HG02852 (cell line): ENCODE data around the gene SIRPB1.
"Not testable (repeated sequence)": the region's sequence is repeated elsewhere in the genome, so short reads cannot be mapped to it uniquely, and the experiment has no call there.

Source experiments
- ATAC-seq: cut with Tn5 transposase; IDR thresholded peaks from one replicate; pipeline ENCODE4 v1.9.1; 2021; ENCODE audit warnings: mild to moderate bottlenecking, moderate library complexity; ENCODE audit not compliant: unreplicated experiment

The SIRPB1 gene

DNA sequence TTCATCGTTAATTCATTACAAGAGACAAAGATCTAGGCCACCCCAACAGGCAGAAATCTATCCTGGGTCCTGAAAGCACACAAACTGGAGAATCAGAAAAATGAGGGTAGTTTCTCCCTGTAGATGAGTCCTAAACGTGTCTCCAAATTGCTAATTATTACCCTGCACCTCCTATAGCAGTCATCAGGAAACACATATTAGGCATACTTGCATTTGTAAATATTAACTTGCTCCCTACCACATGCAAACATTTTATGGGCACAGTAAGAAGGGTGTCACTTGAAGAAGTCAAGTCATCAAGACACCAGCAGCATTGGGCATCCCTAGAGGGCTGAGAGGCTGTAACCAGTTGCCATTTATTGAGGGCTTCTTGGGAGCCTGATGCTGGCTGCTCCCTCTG is 17.9 kb upstream of the SIRPB1 start:
- no peak for ATAC-seq

DNA sequence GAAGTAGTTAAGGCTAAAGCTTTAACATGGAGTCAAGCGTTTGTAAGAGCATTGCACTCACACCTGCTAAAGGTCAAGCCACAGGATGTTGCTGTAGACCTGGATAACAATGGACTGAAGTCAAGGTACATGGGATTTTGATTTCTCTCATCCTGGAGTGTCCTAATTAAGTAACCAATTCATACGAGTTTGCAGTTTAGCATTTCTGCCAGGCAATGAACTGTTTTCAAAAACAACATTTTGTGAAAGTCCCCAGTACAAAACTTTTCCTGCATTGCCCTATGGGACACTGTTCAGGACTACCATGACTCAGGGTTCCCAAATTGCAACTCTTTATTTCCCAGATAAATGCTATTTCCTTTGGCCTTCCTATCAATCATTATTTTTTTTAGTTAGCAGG is 17.4 kb upstream of the SIRPB1 start:
- ATAC-seq = no peak

DNA sequence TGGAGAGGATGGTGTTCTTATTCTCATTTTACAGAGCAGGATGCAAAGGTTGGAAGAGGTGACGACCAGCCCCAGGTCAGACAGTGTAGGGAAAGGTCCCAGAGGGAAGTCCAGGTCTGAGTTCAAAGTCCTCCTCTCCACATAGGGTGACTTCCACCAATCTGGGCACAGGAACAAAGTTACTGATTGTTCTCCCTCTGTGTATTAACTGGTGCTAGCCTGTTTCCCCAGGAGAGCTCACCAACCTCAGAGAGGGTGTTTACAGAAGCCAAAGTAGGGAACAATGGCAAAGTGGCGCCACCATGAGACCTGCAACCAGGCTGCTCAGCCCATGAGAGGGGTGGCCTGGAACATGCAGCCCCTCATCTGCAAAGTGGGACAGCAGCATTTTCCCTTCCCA is 16.8 kb upstream of the SIRPB1 start:
- no peak for ATAC-seq

DNA sequence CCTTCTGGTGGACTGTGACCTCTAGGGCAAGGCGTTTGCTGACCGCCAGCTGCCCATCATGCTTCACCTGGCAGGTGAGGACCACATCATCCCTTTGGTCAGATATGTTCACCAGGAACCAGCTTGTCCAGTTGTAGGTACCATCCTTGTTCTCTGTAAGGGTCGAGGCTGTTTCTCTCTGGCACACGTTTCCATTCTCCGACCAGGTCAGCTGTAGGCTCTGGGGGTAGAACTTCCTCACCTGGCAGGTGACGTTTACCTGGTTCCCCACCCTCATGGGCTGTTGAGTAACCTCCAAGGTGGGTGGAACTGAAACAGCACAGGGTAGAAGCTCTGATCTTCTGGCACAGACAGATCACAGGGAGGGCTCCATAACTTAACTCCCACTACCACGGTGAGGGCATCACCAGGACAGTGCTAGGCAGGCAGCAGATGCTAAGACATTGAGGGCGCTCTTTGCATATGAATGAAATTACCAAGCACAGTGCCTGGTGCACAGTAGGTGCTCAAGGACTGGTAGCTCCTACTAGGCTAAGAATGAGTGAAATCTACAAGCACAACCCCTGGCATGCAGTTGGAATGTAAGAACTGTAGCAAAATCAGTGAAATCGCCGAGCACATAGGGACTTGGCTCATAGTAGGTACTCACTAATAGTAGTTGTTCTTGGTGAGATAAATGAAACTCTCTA is 15.6 kb upstream of the SIRPB1 start:
- ATAC-seq = no peak

DNA sequence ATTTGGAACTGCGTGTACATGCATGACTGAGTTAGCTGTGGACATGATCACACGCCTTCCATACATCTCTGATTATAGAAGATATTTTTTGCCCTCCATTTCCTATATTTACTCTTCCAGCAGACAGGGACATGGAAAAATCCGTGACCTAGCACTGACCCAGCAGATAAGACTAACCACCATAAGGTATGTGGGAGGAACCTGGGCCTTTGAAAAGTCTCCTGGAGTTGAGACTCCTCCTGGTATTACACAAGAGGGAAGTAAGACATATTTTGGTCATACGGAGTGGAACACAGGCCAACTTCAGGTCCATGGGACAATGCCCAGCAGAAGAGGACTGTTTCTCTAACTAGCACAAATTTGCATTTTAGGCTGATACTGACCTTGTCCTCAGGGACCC is 13.7 kb upstream of the SIRPB1 start:
- no peak for ATAC-seq

DNA sequence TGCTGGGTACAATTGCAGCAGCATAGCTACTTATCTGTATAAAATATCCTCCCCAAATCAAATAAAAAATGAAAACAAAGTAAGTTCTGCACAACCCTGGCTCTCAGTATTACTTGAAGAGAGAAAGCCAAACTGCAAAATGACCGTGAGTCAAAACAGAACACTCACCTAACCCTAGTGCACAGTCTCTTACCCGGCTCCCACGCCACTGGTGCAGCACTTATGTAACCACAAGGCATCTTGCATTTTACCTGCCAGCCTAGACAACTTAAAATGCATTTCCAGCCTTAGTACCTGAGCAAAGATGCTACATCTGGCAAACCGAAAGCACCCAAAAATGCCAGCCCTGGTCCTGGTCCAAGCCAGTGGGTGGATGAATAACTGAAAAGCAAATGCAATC is 12.4 kb upstream of the SIRPB1 start:
- ATAC-seq = no peak

DNA sequence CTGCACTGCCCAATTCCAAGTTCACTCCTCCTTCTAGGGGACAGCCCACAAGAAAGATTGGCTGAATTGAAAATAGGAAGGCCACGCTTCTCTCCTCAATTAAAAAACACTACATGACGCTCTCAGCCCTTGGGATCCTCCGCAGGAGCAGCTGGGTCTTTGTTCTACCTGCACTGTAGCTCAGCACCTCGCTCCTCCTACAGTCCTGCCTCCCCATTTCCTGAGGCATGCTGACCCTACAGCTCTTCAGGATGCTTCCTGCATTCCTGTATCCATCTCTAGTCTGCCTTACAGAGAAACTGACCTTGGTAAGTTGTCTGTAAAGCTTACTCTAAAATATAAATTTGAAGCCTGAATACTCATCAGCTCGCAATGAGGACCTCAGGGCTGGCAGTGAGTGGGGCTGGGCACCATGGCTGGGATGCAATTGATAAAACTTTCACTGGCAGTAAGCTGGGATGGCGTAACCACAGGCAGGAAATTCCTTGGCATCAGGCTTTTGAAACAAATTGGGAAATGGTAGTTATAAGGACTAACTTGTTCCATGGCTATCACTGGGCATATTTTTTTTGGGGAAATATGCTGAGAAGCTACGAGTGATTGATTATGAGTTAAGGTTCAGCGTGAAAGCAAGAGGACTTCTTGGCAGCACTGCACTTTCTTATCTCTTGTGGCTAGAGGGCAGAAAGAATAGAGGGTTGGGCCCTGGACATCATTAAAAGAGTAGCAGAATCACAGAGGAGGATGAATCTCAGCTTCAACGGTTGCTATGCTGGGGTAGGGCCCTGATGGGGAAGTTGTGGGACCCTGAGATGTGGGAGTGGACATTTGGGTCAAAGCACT is 11.7 kb upstream of the SIRPB1 start:
- no peak for ATAC-seq

DNA sequence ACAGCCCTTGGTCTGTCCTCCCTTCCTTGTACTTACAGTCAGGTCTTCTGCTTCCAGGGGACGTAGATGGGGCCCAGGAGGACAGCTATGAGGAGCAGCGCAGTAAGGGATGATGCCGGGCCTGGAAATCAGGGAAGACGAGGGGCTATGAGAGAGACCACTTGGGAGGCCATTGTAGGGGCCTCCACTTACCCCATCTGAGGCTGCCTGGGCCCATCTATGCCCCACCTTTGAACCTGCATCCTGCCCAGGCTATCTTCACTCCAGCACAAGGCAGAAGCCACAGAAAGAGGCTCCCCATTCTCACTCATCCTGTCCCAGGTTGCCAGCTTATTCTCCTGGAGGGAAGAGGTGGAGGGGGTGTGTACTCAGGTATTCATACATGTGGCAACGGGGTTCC is 10.4 kb upstream of the SIRPB1 start:
- ATAC-seq = no peak

DNA sequence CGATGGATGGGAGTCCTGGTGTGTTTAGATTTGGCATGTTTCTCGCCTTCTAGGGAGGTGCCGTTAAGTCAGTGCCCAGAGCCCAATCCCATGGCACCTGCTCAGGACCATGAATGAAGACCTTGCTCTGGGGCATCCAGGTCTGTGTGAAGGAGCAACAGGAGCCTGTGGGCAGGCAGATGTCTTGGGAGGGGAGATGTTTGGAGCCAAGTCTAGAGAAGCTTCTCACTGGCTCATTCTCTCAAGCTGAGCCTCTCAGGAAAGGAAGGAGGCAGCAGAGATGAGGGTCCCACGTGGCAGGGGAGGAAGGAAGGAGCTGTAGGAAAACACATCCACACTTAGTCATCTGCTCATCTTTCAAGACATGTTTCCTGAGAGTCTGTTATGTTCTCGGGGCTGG is 9.5 kb upstream of the SIRPB1 start:
- ATAC-seq = no peak

DNA sequence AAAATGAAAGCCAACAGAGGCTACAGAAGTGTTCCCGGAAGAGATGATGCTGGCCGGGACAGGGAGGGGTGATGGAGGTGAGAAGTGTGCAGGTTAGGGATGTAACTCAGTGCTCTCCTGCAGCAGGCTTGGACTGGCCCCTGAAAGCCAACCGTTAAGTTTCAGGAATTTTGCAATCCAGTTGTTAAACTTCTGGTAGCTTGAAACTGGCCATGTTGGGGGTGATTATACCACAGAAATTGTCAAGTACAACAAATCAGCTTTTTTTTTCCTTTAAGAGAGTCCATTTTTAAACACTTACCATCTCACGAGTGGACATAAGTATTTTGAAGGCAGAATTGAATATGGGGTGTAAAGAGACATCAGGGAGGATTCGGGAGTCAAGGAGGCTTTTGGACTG is 8.8 kb upstream of the SIRPB1 start:
- no peak for ATAC-seq

DNA sequence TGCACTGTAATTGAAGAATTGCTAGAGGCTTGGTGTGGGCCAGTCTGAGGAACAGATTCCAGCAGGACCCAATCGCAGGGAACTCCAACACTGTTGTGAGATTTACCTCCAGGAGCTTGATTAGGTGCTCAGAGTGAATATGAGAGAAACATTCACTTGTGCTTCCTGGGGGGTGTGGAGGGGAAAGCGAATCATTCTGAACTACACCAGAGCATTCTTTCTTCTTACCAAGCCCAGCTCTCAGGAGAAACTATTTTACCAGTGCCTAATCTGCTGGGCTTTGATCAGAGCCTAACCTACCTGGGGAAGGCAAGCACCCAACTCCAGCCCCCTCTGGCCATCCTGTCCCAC is 7.4 kb upstream of the SIRPB1 start:
- ATAC-seq = no peak

DNA sequence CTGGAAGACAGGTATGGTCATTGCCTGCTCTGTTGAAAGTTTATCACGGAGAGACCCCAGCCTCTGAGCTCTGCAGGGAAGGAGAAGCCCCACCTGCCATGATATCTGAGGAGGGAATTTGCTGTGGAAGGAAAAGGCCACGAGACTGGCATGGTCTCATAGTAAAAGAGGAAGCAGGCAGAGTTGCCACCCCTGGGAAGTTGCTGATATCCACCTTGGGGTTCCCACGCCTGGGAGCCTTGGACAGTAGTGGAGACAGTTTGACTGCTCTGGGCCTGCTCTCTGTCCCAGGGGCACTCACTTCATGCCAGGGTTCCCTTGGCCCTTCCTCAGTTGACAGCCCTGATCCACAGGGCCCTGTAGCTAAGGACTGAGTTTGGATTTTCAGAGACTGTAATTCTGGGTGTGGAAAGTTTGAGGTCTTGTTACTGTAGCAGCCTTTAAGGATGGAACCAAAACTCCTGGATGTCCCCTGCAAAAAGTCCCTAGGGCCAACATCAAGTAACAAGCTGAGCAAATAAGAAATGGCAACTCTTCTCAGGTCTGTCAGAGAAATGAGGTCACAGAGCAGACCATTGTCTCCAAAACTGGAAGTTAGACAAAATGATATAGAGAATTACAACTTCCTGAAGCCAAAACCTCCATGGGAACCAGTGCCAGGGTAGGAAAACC is 6.9 kb upstream of the SIRPB1 start:
- ATAC-seq = no peak

DNA sequence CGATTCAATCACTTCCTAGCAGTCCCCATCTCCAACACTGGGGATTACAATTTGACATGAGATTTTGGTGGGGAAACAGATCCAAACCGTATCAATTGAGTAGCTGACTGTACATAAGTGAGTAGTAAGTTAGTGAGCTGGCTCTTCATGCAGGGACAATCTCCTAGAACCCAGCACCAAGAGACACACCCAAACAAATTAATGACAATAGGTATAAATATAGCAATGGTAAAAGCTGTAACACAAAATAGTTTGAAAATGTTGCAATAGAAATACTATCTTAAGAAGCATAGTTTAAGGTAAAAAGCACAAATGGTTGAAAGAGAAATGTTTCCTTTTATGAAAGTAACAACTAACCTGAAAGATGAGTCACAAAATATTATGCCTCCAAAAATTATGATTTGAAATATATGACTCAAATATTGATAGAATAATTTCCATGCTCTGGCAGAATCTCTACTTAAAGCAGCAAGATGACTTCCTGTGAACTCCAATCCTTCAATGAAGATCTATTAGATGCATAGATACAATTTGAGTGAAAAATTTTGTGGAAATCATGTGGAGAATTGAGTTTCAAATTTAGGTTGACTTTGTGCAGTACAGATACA is 5.4 kb upstream of the SIRPB1 start:
- ATAC-seq = no peak

DNA sequence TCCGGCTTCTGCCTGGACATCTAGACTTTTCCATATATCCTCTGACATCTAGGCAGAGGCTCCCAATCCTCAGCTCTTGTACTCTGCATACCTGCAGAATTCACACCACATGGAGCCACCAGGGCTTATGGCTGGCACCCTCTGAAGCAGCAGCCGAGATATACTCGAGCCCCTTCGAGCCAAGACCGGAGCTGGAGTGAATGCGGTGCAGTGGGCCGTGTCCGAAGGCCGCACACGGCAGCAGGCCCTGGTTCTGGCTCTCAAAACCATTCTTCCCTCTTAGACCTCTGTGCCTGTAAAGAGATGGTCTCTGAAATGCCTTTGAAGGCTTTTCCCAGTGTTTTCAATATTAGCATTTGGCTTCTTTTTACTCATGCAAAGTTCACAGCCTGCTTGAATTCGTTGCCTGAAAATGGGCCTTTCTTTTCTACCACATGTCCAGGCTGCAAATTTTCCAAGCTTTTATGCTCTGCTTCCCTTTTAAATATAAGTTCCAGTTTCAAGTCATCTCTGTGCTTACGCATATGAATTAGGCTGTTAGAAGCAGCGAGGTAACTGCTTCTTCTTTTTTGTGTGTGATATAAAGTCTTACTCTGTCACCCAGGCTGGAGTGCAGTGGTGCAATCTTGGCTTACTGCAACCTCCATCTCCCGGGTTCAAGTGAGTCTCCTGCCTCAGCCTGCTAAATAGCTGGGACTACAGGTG is 3.8 kb upstream of the SIRPB1 start:
- no peak for ATAC-seq

DNA sequence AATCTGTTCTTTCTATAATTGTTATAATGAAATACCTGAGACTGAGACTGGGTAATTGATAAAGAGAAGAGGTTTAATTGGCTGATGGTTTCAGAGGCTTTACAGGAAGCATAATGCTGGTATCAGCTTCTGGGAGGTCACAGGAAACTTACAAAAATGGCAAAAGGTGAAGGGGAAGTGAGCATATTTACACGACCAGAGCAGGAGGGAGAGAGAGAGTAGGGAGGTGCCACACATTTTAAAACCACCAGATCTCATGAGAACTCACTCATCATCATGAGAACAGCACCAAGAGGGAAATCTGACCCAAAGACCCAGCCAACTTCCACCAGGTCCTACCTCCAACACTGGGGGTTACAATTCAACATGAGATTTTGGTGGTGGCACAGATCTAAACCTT is 2.6 kb upstream of the SIRPB1 start:
- no peak for ATAC-seq

DNA sequence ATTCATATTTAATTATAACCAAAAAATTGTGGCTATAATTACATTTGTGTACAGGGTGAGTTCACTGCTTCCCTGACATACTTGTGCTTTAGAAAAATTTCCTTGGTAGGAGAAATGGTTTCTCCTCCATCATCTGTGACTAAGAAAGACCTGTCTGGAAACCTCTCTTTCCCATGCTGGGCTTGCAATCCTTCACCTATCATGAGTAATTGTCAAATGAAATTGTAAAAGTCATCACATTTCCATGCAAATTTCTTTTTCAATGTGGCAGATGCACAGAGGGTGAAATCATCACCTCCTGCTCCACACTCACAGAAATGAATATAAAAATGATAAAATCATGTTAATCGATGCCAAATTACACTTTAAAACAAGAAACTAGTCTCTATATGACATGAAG is 1.5 kb upstream of the SIRPB1 start:
- ATAC-seq = no peak

DNA sequence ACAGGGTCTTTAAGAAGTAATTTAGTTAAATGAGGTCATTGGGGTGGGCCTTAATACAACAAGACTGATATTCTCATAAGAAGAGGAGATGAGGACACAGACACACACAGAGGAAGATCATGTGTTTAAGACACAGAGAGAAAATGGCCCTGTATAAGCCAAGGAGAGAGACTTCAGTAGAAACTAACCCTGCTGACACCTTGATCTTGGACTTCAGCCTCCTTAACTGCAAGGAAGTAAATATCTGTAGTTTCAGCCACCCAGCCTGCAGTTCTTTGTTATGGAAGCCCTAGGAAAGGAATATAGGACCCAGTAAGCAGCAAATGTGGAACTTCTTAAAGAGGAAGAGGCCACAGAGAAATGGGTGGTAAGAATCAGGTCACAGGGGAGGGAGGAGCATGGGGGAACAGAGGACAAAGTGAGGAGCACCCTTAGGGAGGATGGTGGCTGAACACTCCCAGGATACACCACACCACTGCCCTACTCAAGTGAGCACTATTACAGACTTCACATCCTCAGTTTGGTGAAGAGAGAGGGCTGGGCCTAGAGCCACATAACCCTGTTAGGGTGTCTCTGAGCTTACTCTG is 762 bp downstream of the SIRPB1 start:
- no peak for ATAC-seq

DNA sequence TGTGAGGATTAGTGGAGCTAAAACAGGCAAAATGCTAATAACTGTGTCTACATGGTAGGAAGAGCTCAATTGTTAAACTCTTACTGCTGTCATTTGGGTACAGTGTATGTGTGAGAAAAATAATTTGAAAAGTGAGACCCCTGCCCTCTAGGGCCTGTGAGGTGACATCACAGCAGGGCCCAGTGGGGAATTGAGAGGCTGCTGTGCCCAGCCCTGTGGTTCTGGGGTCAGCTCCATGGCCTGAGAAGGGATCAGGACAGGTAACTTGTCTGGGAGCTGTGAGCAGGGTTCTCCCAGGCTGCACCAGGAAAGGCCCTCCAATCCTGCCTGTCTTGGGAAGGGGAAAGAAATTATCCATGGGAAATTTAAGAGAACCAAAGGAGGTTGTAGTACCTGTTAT is 1.3 kb downstream of the SIRPB1 start:
- ATAC-seq = no peak

DNA sequence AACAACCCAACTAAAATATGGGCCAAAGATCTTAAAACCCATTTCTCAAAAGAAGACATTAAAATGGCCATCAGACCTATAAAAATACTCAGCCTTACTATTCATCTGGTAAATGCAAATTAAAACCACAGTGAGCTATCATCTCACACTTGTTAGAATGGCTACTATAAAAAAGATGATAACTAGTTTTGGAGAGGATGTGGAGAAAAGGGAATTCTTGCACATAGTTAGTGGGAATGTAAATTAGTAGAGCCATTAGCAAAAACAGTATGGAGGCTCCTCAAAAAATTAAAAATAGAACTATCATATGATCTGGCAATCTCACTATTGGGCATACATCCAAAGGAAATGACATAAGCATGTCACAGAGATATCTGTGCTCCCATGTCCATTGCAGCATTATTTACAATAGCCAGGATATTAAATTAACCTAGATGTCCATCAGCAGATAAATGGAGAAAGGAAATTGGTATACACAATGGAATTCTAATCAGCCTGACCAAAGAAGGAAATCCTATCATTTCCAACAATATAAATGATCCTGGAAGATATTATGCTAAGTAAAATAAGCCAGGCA is 2.9 kb downstream of the SIRPB1 start:
- ATAC-seq = no peak

DNA sequence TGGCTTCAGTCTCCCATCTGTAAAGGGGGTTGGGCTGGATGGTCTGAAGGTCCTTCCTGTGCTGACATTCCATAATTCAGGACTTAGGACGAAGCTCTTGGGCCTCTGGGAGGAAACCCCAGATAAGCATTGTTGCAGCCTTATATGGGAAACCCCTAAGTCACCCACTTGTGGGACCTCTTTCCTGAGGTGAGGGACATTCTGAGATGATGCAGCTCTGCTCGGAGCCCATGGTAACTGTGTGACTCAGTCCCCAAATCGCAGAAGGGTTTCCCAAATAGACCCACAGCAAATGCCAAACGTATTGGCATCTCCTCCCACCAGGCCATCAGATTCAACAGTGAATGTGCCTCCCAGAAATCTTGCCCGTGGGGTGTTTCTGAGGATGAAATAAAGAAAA is 9.4 kb downstream of the SIRPB1 start:
- ATAC-seq = not testable (repeated sequence)
